Activated CD8-positive, alpha-beta T cell treated with anti-CD3 and anti-CD28 coated beads for 36 hours (primary cell): ENCODE results near the gene PAPSS1. TPM values are rescaled to one million over a fixed set of nuclear protein-coding genes. Genes with fewer than 3 reads are reported as not detected.
"Not testable (repeated sequence)": the region's sequence is repeated elsewhere in the genome, so short reads cannot be mapped to it uniquely, and the experiment has no call there.

Experiments used
- ATAC-seq: fragments of 200-7000 bp; cut with Tn5 transposase; one replicate; pipeline ENCODE4 v1.10.0; 2021; ENCODE audit warnings: mild to moderate bottlenecking, moderate library complexity
- CTCF ChIA-PET: fragments of 350-600 bp; sonication (Branson Sonifier 250); formaldehyde crosslinking; loops from one replicate; lab custom pipeline; 2021; ENCODE audit warnings: antibody characterized with exemption; lab: Charles Lee
- POLR2A ChIA-PET: fragments of 350-600 bp; sonication (Branson Sonifier 250); formaldehyde crosslinking; loops from one replicate; lab custom pipeline; 2021; ENCODE audit warnings: antibody characterized with exemption; lab: Charles Lee
- DNase-seq: peaks from one replicate; pipeline ENCODE4 v3.0.0-alpha.2; 2020
- H3K27ac Mint-ChIP-seq: one replicate; pipeline ENCODE4 v1.8.0; 2021; ENCODE audit warnings: mild to moderate bottlenecking, mixed read lengths
- H3K27me3 Mint-ChIP-seq: one replicate; pipeline ENCODE4 v1.8.0; 2021; ENCODE audit warnings: mixed read lengths
- H3K36me3 Mint-ChIP-seq: one replicate; pipeline ENCODE4 v1.8.0; 2021; ENCODE audit warnings: low read depth, mixed read lengths
- H3K4me1 Mint-ChIP-seq: one replicate; pipeline ENCODE4 v1.8.0; 2021; ENCODE audit warnings: low read depth, mixed read lengths
- H3K4me3 Mint-ChIP-seq: one replicate; pipeline ENCODE4 v1.8.0; 2021; ENCODE audit warnings: mild to moderate bottlenecking, moderate library complexity, mixed read lengths
- H3K9me3 Mint-ChIP-seq: one replicate; pipeline ENCODE4 v1.8.0; 2021; ENCODE audit warnings: mixed read lengths
- CTCF ChIP-seq: fragments of 200-600 bp; IDR thresholded peaks from one replicate; pipeline ENCODE4 v1.8.0; 2022; ENCODE audit warnings: antibody characterized with exemption, mild to moderate bottlenecking
- intact Hi-C: fragments of 100-400 bp; cut with micrococcal nuclease; formaldehyde crosslinking; loops from one replicate; pipeline ENCODE4 v1.10.0; 2022
- total RNA-seq, 2 experiments: library from RNA; stranded (reverse); gene quantifications; one replicate each; pipeline ENCODE4 v1.2.3, GENCODE V29; 2021

Gene PAPSS1
- total RNA-seq, 2 experiments from 2014 or later, result 29.5 to 31.1 TPM

- Mint-ChIP-seq H3K4me1 (peaks cover 3% of the 10 kb centered on the region), H3K27ac (no peak overlapping the region), H3K36me3 (peaks cover 34% of the 10 kb centered on the region), H3K4me3 (no peak overlapping the region), H3K9me3 (peaks cover 20% of the 10 kb centered on the region), H3K27me3 (no peaks in the 10 kb centered on the region)
- DNase-seq (no peak), ATAC-seq (no peak)
- intact Hi-C loops, result no loop called here
- ChIA-PET POLR2A (no interaction called here), CTCF (no interaction called here)
- TF ChIP-seq CTCF, result no peak
Measured at GRCh38 chr4:107701565-107701964, 18.5 kb downstream of the PAPSS1 start.

GRCh38 chr4:107699466-107700206 lies 20.4 kb downstream of the PAPSS1 start:
- Mint-ChIP-seq H3K4me1 (peaks cover 3% of the 10 kb centered on the region), H3K27me3 (no peaks in the 10 kb centered on the region), H3K9me3 (peaks cover 12% of the 10 kb centered on the region), H3K27ac (no peak overlapping the region), H3K36me3 (peaks cover 33% of the 10 kb centered on the region), H3K4me3 (no peak overlapping the region)
- no peak for DNase-seq
- ChIA-PET POLR2A (no interaction called here), CTCF (no interaction called here)
- intact Hi-C loops, result no loop called here
- no peak for ATAC-seq
- no peak for TF ChIP-seq CTCF

- H3K4me3 Mint-ChIP-seq, H3K9me3 Mint-ChIP-seq, H3K4me1 Mint-ChIP-seq, ATAC-seq, H3K27ac Mint-ChIP-seq, DNase-seq, H3K27me3 Mint-ChIP-seq, intact Hi-C loops, POLR2A ChIA-PET: not testable (repeated sequence)
- peaks cover 43% of the 10 kb centered on the region for H3K36me3 Mint-ChIP-seq
- CTCF ChIA-PET, result interaction anchor here (0.9 kb wide), 1 partner anchor 10 kb away, joined by 3 read pairs; no protein-coding TSS in a partner anchor
Measured at GRCh38 chr4:107696187-107696586, 23.8 kb downstream of the PAPSS1 start.

- intact Hi-C loops, result no loop called here
- Mint-ChIP-seq H3K4me1 (peaks cover 2% of the 10 kb centered on the region), H3K27me3 (no peaks in the 10 kb centered on the region), H3K4me3 (no peak overlapping the region), H3K27ac (no peak overlapping the region), H3K36me3 (peaks cover 27% of the 10 kb centered on the region), H3K9me3 (peaks cover 4% of the 10 kb centered on the region)
- ChIA-PET CTCF (no interaction called here), POLR2A (interaction anchor here (1.0 kb wide), 1 partner anchor 26 kb away, joined by 3 read pairs; no protein-coding TSS in a partner anchor)
- no peak for DNase-seq
- ATAC-seq, result no peak
- TF ChIP-seq CTCF, result no peak
Measured at GRCh38 chr4:107693132-107693531, 26.9 kb downstream of the PAPSS1 start.

- CTCF ChIA-PET, result no interaction called here
Measured at GRCh38 chr4:107692202-107692601, 27.8 kb downstream of the PAPSS1 start.

More at GRCh38 chr4:107692202-107692601, 27.8 kb downstream of the PAPSS1 start:
- H3K4me1 Mint-ChIP-seq, result peaks cover 2% of the 10 kb centered on the region
- no peak for ATAC-seq
- peaks cover 27% of the 10 kb centered on the region for H3K36me3 Mint-ChIP-seq
- H3K27ac Mint-ChIP-seq, result no peak overlapping the region
- intact Hi-C loops, result no loop called here
- no peak for DNase-seq
- peaks cover 4% of the 10 kb centered on the region for H3K9me3 Mint-ChIP-seq
- H3K27me3 Mint-ChIP-seq, result no peaks in the 10 kb centered on the region
- POLR2A ChIA-PET, result no interaction called here
- H3K4me3 Mint-ChIP-seq, result no peak overlapping the region
- TF ChIP-seq CTCF, result no peak
